MV-4-11 (cell line): ENCODE measurements around the gene PAPOLB.
"Not testable (repeated sequence)": the region's sequence is repeated elsewhere in the genome, so short reads cannot be mapped to it uniquely, and the experiment has no call there.

Experiments
- DNase-seq: peaks from one replicate; lab custom pipeline; 2025; lab: John Stamatoyannopoulos, UW

PAPOLB gene

GRCh38 chr7:4861673-4862072 lies at the start of gene PAPOLB:
TSS of gene PAPOLB (minus strand) at chr7:4862030. CDS start at chr7:4861810, 220 bp downstream.
- DNase-seq: peak; percentile 58

DNA sequence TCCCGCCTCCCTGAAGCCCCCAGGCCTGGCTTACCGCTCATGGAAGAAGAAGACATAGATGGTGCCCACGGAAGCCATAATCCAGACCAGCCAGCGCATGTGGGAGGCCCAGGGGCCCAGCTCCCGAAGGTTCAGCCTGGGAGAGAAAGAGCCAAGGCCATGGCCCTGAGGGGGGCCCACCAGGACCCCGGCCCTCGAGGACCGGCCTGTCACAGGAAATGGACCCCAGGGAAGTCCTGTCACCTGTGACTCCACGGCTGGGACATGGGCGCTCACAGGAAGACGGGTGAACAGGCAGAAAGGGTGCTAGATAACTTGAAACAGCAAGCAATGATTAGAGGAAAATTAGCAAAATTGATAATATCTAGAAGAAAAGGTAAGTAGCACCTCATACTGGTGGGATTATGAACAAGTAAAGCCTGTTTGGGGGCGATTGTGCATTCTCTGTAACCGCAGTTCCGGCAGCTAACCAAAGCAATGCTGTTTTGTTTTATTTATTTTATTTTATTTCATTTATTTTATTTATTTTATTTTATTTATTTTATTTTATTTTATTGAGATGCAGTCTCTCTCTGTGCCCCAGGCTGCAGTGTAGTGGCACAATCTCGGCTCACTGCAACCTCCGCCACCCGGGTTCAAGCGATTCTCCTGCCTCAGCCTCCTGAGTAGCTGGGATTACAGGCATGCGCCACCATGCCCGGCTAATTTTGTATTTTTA lies 49.4 kb upstream of the PAPOLB start:
- no peak for DNase-seq

DNA sequence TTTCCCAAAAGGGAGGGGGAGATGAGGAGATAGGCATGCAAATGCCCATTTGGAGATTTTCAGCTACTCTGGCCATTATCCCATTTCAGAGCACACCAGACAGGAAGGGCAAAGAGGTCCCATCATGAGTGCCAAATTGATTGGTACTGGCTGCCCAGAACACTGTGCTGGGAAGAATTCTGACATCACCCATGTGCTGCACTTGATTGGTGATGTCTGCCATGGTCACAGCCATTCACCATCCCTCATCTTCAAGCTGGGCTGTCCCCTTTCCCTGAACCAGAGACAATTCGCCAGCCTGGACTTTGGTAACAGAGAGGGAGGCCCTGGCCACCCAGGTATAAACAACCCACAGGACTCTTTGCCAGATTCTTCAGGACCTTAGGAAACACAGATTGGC lies 44.9 kb upstream of the PAPOLB start:
- DNase-seq: no peak

DNA sequence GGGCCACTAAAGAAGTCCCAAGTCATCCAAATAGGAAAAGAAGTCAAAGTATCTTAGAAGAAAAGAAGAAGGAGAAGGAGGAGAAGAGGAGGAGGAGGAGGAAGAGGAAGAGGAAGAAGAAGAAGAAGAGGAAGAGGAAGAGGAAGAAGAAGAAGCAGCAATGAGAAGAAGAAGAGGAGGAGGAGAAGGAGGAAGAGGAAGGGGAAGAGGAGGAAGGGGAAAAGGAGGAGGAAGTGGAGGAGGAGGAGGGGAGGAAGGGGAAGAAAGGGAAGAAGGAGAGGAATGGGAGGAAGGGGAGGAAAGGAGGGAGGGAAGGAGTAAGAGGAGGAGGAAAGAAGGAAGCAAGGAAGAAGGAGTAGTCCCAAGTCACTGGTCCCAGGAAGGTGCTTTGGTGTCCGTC lies 43.3 kb upstream of the PAPOLB start:
- no peak for DNase-seq

GRCh38 chr7:4904346-4904745 lies 42.5 kb upstream of the PAPOLB start:
- DNase-seq: no peak

- no peak for DNase-seq
Measured at GRCh38 chr7:4895766-4896165, 33.9 kb upstream of the PAPOLB start.

DNA sequence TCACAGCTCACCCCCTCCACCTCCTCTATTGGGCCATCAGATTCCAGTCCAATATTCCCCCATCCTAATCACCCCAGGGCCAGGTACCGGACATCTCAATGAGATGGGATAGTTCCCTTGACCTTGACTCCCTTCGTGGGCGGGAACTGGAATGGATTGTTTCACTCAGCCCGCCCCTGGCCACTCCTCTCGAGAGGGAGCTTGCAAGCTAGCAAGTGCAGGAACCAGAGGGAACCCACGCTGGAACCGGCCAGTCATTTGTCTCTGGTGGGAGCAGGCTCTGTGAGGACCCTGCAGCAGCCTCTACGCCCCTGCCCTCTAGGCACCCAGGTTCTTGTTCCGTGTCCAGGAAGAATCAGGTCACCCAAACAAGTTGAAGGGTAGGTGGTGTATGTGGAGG lies 32.7 kb upstream of the PAPOLB start:
- no peak for DNase-seq

- DNase-seq: no peak
Measured at GRCh38 chr7:4893929-4894475, 32.2 kb upstream of the PAPOLB start.

GRCh38 chr7:4893188-4893587 lies 31.4 kb upstream of the PAPOLB start:
- DNase-seq: not testable (repeated sequence)

DNA sequence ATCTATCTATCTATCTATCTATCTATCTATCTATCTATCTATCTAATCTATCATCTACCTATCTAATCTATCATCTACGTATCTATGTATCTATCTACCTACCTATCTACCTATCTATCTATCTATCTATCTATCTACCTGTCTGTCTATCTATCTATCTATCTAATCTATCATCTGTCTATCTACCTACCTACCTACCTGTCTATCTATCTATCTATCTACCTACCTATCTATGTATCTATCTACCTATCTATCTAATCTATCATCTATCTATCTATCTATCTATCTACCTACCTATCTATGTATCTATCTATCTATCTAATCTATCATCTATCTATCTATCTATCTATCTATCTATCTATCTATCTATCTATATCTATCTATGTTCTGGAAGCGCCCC lies 29.7 kb upstream of the PAPOLB start:
- DNase-seq: not testable (repeated sequence)

GRCh38 chr7:4889682-4890081 lies 27.9 kb upstream of the PAPOLB start:
- DNase-seq: no peak

- DNase-seq: no peak
Measured at GRCh38 chr7:4888161-4888560, 26.3 kb upstream of the PAPOLB start.

- no peak for DNase-seq
Measured at GRCh38 chr7:4886671-4887070, 24.8 kb upstream of the PAPOLB start.

DNA sequence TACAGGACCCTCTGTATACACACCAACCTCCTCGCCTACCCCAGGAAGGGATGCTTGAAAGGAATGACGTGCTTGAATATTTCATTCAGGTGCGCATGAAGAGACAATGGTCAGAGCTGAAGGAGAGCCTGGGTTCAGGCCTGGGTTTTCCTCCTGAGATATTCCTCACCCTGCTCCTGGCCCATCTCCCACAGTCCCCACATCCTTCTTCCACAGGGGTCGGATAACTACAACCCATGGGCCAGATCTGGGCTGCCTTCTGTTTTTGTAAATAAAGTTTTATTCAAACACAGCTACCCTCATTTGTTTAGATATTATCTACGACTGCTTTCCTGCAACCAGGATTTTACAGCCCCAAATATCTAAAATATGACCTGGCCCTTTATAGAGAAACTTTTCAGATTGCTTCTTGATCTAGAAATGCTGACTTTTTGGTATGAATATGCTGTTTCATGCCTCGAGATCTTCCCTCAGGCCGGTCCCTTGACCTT lies 23.5 kb upstream of the PAPOLB start:
- DNase-seq: no peak

- no peak for DNase-seq
Measured at GRCh38 chr7:4884164-4884563, 22.3 kb upstream of the PAPOLB start.

GRCh38 chr7:4883372-4884144 lies 21.7 kb upstream of the PAPOLB start, which contains the start of gene RADIL:
TSS of gene RADIL (minus strand) at chr7:4883716. CDS start at chr7:4878139, 5,577 bp downstream.
- DNase-seq: peak; percentile 85

- no peak for DNase-seq
Measured at GRCh38 chr7:4883033-4883371, 21.2 kb upstream of the PAPOLB start.

GRCh38 chr7:4882169-4883032 lies 20.6 kb upstream of the PAPOLB start:
- no peak for DNase-seq

- DNase-seq: peak; percentile 80
Measured at GRCh38 chr7:4880218-4880617, 18.4 kb upstream of the PAPOLB start.

GRCh38 chr7:4879396-4880081 lies 17.7 kb upstream of the PAPOLB start:
- no peak for DNase-seq
